ENCODE results near the gene JAM3.

GRCh38 chr11:134041791-134042696, 26.8 kb upstream of the JAM3 start:
- no peak for TF ChIP-seq CTCF (IDR thresholded peaks at IDR 0.05)
- TF ChIP-seq POLR2A (IDR thresholded peaks at IDR 0.05), result no peak
